NCI-H2227 (cell line): Measurements from ENCODE around the gene GATAD2A.

Experiments
- DNase-seq: peaks from one replicate; lab custom pipeline; 2025; ENCODE audit not compliant: unreplicated experiment; lab: John Stamatoyannopoulos, UW

Gene GATAD2A

GRCh38 chr19:19506592-19506991 lies 101.1 kb downstream of the GATAD2A start:
- DNase-seq, result no peak

GRCh38 chr19:19507354-19507753 lies 101.9 kb downstream of the GATAD2A start:
- no peak for DNase-seq

- DNase-seq, result no peak
Measured at GRCh38 chr19:19508217-19508616, 102.7 kb downstream of the GATAD2A start.

GRCh38 chr19:19510432-19510831 lies 105.0 kb downstream of the GATAD2A start:
- DNase-seq, result no peak

- DNase-seq, result no peak
Measured at GRCh38 chr19:19513682-19514081, 108.2 kb downstream of the GATAD2A start.

- DNase-seq, result no peak
Measured at GRCh38 chr19:19514215-19514657, 108.8 kb downstream of the GATAD2A start.

- DNase-seq, result no peak
Measured at GRCh38 chr19:19514881-19515641, 109.6 kb downstream of the GATAD2A start, which contains the start of gene TSSK6. Gene TSSK6 (minus strand): TSS chr19:19515548. CDS start chr19:19515427, 121 bp downstream.

- DNase-seq, result peak; percentile 94
Measured at GRCh38 chr19:19515642-19516519, 110.4 kb downstream of the GATAD2A start, which contains the start of gene NDUFA13. Gene NDUFA13 (plus strand): TSS chr19:19516225. CDS start chr19:19516239, 14 bp downstream.

- DNase-seq, result no peak
Measured at GRCh38 chr19:19517235-19517619, 111.8 kb downstream of the GATAD2A start.

GRCh38 chr19:19520989-19521388 lies 115.5 kb downstream of the GATAD2A start:
- DNase-seq, result no peak

- no peak for DNase-seq
Measured at GRCh38 chr19:19523177-19523576, 117.7 kb downstream of the GATAD2A start.

- no peak for DNase-seq
Measured at GRCh38 chr19:19524053-19524452, 118.6 kb downstream of the GATAD2A start.

- no peak for DNase-seq
Measured at GRCh38 chr19:19525611-19526380, 120.3 kb downstream of the GATAD2A start.

- DNase-seq, result no peak
Measured at GRCh38 chr19:19526581-19527370, 121.3 kb downstream of the GATAD2A start.

- no peak for DNase-seq
Measured at GRCh38 chr19:19527371-19527656, 121.8 kb downstream of the GATAD2A start.

- DNase-seq, result no peak
Measured at GRCh38 chr19:19527674-19528625, 122.5 kb downstream of the GATAD2A start.

- DNase-seq, result peak; percentile 68
Measured at GRCh38 chr19:19528721-19529490, 123.4 kb downstream of the GATAD2A start, which contains the start of gene YJEFN3. Gene YJEFN3 (plus strand): TSS chr19:19528911. CDS start chr19:19528933, 22 bp downstream.

GRCh38 chr19:19529783-19530422 lies 124.4 kb downstream of the GATAD2A start:
- no peak for DNase-seq
